Panc1 (cell line): Measurements from ENCODE around the gene TSKU. TPM values are rescaled to one million over a fixed set of nuclear protein-coding genes. Genes with fewer than 3 reads are reported as not detected.

ENCODE experiments used
- ATAC-seq: fragments of 200-7000 bp; cut with Tn5 transposase; 2 replicates; pipeline ENCODE4 v1.9.1; 2020; ENCODE audit warnings: mild to moderate bottlenecking, moderate library complexity
- BruUV-seq: library from RNA; stranded (reverse); fragments of 400-500 nt; replicated peaks from 2 replicates; lab custom pipeline; 2021; lab: Mats Ljungman, UMichigan
- CTCF ChIA-PET: fragments of 300-600 bp; sonication (Branson Sonifier 250); formaldehyde crosslinking; loops from one replicate; lab custom pipeline; 2022; ENCODE audit warnings: antibody characterized with exemption; lab: Charles Lee
- POLR2A ChIA-PET: fragments of 300-600 bp; sonication (Branson Sonifier 250); formaldehyde crosslinking; loops from one replicate; lab custom pipeline; 2022; ENCODE audit warnings: antibody characterized with exemption; lab: Charles Lee
- DNase-seq: peaks from one replicate; pipeline ENCODE4 v3.0.0-alpha.2; 2010; ENCODE audit warnings: low read depth, low spot score
- H3K27ac ChIP-seq: 2 replicates; pipeline ENCODE4 v1.5.1; 2011; ENCODE audit warnings: mild to moderate bottlenecking, low read length, inconsistent platforms
- H3K27me3 ChIP-seq: fragments of 200-500 bp; sonication (Bioruptor generic); 2 replicates; pipeline ENCODE4 v1.6.0; 2014; ENCODE audit warnings: low read length, inconsistent platforms; ENCODE audit not compliant: control insufficient read depth, insufficient read depth
- H3K36me3 ChIP-seq: fragments of 200-500 bp; sonication (Bioruptor generic); 2 replicates; pipeline ENCODE4 v1.5.1; 2014; ENCODE audit warnings: inconsistent platforms, mild to moderate bottlenecking, low read length, moderate library complexity; ENCODE audit not compliant: control insufficient read depth, insufficient read depth
- H3K4me1 ChIP-seq: 2 replicates; pipeline ENCODE4 v1.5.1; 2011; ENCODE audit warnings: inconsistent platforms, mild to moderate bottlenecking, low read length, moderate library complexity; ENCODE audit not compliant: control insufficient read depth, insufficient read depth
- H3K4me3 ChIP-seq, 2 experiments: 2 replicates each; pipeline ENCODE4 v1.5.1; 2011 to 2012; ENCODE audit warnings: low read depth in 2 of 2, low read length in 2 of 2, mild to moderate bottlenecking in 2 of 2, inconsistent platforms in 1 of 2, moderate library complexity in 1 of 2
- H3K9me3 ChIP-seq: fragments of 200-500 bp; sonication (Bioruptor generic); 2 replicates; pipeline ENCODE4 v1.5.1; 2014; ENCODE audit warnings: low read depth, mild to moderate bottlenecking, inconsistent platforms, low read length, moderate library complexity; ENCODE audit not compliant: control insufficient read depth, insufficient read depth
- CTCF ChIP-seq: fragments of 450-650 bp; IDR thresholded peaks from 2 replicates; pipeline ENCODE4 v1.5.1; 2017; ENCODE audit warnings: mild to moderate bottlenecking
- POLR2AphosphoS5 ChIP-seq: IDR thresholded peaks from 2 replicates; pipeline ENCODE4 v1.6.1; 2012; ENCODE audit warnings: mild to moderate bottlenecking, low read depth, low read length, moderate library complexity
- REST ChIP-seq, 2 experiments: IDR thresholded peaks; 2 replicates each; pipeline ENCODE4 v1.6.1; 2011 to 2012; ENCODE audit warnings: low read depth in 2 of 2, control low read depth in 1 of 2, low read length in 1 of 2, mild to moderate bottlenecking in 1 of 2, moderate library complexity in 1 of 2; ENCODE audit not compliant: insufficient read depth in 1 of 2
- SIN3A ChIP-seq: IDR thresholded peaks from 2 replicates; pipeline ENCODE4 v1.6.1; 2012; ENCODE audit warnings: low read depth, mild to moderate bottlenecking, low read length, moderate library complexity, borderline replicate concordance; ENCODE audit not compliant: insufficient read depth
- TCF7L2 ChIP-seq: IDR thresholded peaks from 2 replicates; pipeline ENCODE4 v1.6.1; 2011; ENCODE audit warnings: mild to moderate bottlenecking, low read depth, low read length, inconsistent platforms
- in situ Hi-C: cut with HindIII; loops from 2 replicates; pipeline ENCODE4 v1.10.0; 2016; ENCODE audit warnings: low sequenced_read_pairs, low pct_unique_long_range_greater_than_20kb
- intact Hi-C: fragments of 100-400 bp; cut with micrococcal nuclease; formaldehyde crosslinking; loops from one replicate; pipeline ENCODE4 v1.10.0; 2022; ENCODE audit not compliant: unreplicated experiment
- total RNA-seq: library from RNA; stranded (reverse); gene quantifications from one replicate; pipeline ENCODE4 v1.2.1, GENCODE V29; 2021; ENCODE audit not compliant: unreplicated experiment

TSKU gene
- total RNA-seq, 1 experiment from 2014 or later, result 31.4 TPM

GRCh38 chr11:76736266-76736665, 46.9 kb upstream of the TSKU start:
- TF ChIP-seq REST (IDR thresholded peaks at IDR 0.05; ENCODE audit: insufficient read depth in 1 of 2, low read depth in 2 of 2, low read length in 1 of 2), result no peak
- no peak for TF ChIP-seq CTCF
- TF ChIP-seq POLR2AphosphoS5, result no peak
- TF ChIP-seq SIN3A, result no peak
- no peak for TF ChIP-seq TCF7L2
- H3K9me3 ChIP-seq, result no peaks in the 10 kb centered on the region
- ChIA-PET POLR2A (no interaction called here), CTCF (interaction anchor here (1.0 to 3.6 kb wide), 4 partner anchors 12 to 311 kb away, joined by 3 to 49 read pairs (median 26); no protein-coding TSS in a partner anchor)
- intact Hi-C loops (no loop called here), in situ Hi-C loops (no loop called here)
- DNase-seq, result no peak
- H3K4me3 ChIP-seq, result no peak overlapping the region
- BruUV-seq, result no TSS peak
- H3K27me3 ChIP-seq, result no peaks in the 10 kb centered on the region
- no peaks in the 10 kb centered on the region for H3K4me1 ChIP-seq
- H3K36me3 ChIP-seq, result no peaks in the 10 kb centered on the region
- no peak overlapping the region for H3K27ac ChIP-seq
- no peak for ATAC-seq

DNA sequence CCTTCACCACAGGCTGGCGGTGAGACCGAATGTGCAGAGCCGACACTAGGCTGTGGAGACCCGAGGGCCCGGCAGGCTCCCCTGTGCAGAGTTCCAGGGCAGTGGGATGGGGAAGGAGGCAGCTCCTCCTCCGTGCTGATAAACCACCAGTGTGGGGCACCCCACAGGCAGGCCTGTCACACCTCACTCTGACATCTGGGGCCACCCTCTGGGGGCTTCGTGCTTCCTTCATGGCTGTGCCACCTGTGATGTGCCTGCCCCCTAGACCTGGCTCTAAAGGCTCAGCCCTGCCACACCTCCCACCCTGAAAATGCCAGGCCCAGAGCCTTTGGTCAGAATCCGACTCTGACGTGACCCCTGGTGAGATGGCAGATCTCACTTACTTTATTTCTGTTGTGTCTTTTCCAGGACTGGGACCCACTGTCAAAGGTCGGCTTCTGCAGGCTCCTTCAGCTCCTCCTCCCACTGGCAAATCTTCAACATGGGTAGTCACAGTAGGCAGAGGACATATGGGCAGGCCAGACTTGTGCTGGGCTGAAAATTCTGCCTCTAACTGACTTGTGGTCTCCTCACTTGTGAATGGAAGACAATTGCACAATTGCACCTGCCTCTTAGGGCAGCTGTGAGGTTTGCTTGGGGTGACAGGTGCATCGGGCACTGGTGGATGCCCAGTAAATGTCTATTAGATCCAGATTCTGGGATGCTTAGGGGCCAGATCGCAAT, 46.2 kb upstream of the TSKU start:
- no peak for TF ChIP-seq SIN3A
- no peak for TF ChIP-seq TCF7L2
- TF ChIP-seq CTCF, result no peak
- TF ChIP-seq POLR2AphosphoS5, result no peak
- no peak for TF ChIP-seq REST (IDR thresholded peaks at IDR 0.05; ENCODE audit: insufficient read depth in 1 of 2, low read depth in 2 of 2, low read length in 1 of 2)
- no peaks in the 10 kb centered on the region for H3K4me1 ChIP-seq
- no peak for ATAC-seq
- intact Hi-C loops (no loop called here), in situ Hi-C loops (no loop called here)
- H3K4me3 ChIP-seq, result no peak overlapping the region
- no peaks in the 10 kb centered on the region for H3K36me3 ChIP-seq
- H3K27ac ChIP-seq, result no peak overlapping the region
- BruUV-seq, result no TSS peak
- POLR2A ChIA-PET, result no interaction called here
- no peaks in the 10 kb centered on the region for H3K27me3 ChIP-seq
- H3K9me3 ChIP-seq, result no peaks in the 10 kb centered on the region
- CTCF ChIA-PET, result interaction anchor here (1.0 to 3.6 kb wide), 3 partner anchors 62 to 310 kb away, joined by 10 to 49 read pairs (median 43); no protein-coding TSS in a partner anchor
- DNase-seq, result no peak
